ENCODE data around the gene PTGIS.

The PTGIS gene

DNA sequence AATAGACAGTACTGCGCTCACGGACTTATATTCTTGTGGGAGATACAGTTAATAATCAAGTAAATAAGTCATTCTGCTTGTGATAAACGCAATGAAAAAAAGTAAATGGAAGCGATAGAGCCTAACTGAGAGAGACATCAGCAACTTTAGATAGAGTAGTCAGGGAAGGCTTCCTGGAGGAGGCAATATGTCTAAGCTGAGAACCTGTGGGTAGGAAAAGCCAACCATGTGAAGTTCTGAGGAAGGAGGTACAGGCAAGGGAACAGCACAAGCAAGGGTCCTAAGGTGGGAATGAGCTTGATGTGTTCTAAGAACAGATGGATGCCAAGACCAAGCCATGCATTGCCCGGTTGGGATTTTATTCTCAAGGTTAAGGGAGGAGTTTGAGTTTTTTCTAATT lies 78.2 kb downstream of the PTGIS start:
- no peak for DNase-seq

DNA sequence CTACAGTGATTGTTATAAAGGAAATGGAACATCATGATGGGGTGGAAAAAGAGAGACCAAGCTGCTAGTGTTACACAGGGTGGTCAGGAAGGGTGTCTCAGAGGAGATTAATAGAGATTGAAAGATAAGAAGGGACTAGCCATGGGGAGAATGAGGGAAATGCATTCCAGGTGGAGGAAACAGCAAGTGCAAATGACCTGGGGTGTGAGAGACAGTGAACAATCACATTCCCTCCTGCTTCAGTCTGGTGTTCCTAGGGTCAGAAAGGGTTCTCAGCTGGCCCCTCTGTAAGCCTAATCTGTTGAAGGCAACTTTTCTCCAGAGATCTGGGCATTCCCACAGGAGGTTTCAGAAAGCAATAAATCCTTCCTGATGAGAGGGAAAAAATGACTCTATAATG lies 81.9 kb downstream of the PTGIS start:
- no peak for DNase-seq

DNA sequence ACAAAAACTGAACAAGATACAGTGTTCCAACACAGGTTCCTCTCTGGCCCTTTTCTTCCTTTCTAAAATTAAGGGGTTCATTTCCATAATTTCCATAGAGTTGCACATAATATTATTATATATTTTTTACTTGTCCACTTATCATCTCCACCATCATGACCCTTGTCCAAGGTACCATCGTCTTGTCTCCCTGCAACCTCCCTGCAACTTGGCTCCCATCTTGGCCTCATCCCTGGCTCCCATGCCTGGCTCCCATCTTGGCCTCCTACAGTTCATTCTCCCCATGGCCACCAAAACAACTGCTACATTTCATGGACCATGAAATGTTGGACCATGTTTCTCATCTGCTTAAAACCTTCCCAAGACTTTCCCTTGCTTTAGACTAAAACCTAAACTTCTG lies 82.4 kb downstream of the PTGIS start:
- DNase-seq = no peak

DNA sequence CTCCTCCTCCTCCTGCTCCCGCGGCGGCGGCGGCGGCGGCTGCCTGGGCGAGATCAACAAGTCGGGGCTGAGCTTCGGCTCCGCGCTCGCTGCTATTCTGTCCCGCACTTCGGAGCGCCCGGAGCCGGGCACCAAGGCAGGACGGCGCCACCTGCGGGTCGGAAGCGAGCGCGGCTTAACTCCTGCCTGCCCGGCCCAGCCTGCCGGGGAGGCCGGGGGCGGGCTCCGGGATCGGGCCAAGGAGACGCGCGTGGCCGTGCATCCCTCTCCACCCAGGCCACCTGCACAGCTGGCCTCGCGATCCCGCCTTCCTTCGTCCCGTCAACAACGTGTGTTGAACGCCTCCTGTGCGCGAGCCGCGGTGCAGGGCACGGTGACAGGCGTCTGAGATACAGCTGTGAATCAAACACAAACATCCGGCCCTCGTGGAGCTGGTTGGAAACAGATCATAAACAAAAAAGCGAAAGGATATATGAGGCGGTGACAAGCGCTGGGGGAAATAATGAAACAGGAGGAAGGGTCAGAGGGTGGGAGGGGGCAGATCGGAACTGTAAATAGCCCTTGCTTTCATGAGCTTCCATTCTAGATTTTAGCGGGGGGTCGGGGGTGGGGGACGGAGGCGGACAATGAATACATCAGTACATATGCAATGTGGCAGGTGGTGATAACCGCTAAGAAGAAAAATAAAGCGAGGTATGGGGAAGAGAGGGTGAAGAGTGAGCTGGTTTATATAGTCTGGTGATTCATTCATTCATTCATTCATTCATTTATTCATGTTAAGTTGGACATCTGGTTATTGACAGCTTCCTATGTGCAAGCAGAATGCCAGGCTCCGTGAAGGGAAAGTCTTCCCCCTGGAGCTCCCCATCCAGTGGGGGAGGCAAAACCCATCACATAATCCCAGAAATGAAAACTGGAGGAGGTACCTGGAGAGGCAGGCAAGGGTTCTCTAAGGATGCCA lies 83.5 kb downstream of the PTGIS start:
- DNase-seq = peak; percentile 76

DNA sequence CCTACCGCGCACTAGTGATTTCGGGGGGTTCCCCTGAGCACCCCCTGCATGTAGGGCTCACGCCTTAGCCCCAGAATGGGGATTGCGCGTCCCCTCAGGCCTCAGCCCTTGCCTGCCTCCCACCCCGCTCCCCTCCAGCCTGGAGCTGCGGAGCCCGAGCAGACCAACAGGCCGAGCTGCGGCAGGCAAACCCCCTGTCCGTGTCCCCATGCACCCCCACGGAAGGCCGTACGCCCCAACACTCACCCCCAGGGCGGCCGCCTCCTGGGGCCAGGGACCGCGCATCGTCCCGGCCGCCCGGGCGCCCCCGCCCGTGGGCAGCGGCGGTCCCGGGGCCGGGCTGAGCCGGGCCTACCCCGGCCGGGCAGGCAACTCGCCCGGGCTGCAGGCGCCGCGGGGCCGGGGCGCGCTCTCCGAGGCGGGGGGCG lies 84.2 kb downstream of the PTGIS start:
- DNase-seq = no peak

DNA sequence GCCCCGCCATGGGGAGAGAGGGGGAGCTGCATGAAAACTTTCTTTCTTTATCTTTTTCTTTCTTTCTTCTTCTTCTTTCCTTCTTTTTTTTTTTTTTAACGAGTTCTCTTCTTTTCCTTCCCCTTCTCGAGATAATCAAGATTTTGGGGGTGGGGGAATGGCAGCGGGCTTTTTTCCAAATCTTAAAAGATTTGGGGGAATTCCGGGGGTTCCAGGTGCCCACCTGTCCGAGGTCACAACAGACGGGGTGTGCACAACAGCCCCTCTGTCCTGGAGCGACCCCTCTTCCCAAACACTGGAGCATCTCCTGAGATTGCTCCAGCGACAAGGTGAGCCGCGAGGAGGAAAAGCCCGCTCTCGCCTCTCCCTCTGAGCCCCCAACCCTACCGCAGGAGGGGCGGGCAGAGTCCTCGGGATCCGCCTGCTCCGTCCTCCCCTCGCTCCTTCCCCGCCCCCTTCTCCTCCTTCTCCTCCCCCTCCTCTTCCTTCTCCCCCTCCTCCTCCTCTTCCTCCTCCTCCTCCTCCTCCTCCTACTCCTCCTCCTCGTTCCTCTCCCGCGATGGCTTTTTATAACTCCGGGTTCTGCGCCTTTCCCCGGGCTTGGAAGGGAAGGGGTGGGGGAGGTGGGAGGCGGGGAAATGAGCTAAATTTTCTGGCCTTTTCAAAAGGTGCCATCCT lies 84.8 kb downstream of the PTGIS start:
- DNase-seq = no peak

DNA sequence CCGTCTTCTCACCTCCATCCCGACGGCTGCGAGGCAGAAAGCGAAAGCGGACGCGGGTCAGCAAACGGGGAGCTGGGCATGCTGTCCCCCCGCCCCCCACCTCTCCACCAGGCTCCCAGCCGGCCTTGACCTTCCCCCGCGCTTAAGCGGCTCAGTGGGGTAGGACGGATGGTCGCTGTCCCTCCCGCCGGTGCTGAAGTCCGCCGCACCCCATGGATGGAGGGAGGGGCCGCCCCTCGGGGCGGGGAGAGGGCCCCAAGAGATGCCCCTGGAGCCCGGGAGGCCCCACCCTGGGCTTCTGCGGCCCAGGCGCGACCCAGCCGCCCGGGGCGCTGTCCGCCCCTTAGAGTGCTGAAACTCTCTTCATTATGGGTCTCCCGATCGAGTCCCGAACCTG lies 85.3 kb downstream of the PTGIS start, which contains the start of gene KCNB1:
Gene KCNB1, minus strand, starts transcription at position 48 of the 397 bp plus-strand sequence. CDS start 188 bp downstream, outside the sequence.
- DNase-seq = peak; percentile 21

DNA sequence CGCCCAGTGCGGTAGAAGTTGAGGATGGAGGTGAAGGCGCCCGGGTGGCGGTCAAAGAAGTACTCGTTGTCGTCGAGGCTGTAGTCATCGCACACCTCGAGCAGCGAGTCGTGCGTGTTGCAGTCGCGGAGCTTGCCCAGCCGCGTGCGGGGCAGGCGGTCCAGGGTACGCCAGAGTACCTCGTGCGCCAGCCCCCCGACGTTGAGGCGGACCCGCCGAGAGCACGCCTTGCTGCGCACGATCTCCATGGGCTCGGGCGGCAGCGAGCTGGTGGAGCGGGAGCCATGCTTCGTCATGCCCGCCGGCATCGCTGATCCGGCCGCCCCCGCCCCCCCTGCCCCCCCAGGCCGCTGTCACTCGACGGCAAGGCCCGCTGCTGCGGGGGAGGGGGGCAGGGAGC lies 85.8 kb downstream of the PTGIS start:
- DNase-seq = no peak

DNA sequence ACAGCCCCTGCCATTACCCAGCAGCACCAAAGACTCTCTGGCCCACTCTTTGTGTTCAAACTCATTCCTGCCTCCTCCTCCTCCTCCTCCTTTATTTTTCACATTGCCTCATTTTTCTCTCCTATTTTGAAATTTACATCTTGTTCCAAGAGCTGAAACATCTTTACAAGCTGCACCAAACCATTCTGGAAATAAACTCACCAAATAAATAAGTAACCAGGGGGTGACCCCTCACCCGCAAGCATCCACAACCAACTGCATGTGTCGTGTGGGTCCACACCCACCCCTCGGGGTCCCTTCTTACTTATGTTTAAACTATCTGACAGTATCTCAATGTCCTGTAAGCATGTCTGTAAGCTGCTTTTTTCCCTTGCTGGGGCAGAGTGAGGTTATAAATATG lies 86.8 kb downstream of the PTGIS start:
- DNase-seq = no peak

DNA sequence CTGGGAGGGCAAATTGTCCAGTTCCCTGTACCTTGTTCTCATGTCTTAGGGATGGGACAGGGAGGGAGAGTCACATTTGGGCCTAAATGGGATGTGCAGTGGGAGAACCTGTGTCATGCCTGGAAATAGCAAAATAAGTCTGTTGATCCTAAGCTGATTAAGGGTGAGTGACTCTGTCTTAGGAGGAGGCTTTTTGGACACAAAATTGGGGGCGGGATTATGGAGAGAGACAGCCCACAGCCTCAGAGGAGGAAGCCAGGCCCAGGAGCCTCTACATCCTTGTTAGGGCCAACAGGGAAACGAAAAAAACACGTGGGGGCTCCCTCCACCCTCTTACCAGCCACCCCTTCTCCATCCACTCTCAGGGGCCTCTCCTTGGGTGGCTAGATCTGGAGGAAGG lies 87.7 kb downstream of the PTGIS start:
- no peak for DNase-seq

DNA sequence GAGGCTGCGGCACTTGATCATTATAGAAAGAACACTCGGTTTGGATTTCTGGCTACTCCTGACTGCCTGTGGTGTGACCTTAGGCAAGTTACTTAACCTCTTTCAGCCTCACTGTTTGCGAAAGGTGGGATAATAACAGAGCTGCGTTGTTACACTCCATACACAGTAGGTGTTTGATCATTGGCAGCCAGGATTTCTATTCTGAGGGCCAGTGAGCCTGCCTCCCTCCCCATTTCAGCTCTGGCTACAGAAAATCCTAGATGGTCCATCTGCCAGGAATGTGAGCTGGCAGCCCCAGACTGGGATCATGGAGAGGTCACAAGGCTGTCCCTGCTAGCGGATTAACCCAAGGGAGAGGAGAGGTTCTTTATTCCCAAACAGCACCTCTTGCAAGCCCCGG lies 88.2 kb downstream of the PTGIS start:
- DNase-seq = no peak

DNA sequence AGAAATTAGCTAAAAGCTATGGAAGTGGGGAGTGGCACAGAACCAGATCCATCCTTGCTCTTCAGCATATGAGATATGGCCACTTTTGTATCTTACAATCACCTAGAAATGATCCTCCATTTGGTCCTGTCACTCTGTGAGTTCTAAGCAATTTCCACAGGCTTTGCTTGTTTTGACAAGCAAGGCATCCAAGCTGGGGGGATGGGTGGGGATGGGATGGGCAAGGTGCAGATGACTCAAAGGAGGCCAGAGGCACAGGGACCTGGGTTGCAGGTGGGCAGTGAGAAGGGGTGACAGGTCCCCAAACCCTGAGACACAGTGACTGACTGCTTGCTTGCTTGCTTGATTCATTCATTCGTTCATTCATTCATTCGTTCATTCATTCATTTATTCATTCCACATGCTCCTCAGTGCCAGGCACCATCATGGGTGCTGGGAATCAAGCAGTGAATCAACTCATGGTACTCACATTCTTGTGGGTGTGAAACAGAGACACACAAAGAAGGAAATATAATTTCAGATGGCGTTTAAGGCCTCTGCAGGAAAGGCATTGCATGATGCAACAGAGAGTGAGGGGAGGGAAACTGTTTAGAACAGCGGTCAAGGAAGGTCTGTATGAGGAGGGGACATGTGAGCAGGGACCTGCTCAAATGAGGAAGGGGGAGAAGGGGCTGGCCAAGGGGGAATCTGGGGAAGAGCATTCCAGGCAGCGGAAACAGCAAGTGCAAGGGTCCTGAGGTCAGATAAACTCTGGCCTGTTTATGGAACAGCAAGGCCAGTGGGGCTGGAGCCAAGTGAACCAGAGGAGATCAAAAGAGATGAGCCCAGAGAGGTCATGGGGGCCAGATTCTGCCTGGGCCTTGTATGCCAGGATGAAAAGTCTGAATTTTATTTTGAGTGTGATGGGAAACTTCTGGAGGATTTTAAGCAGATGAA lies 88.9 kb downstream of the PTGIS start:
- DNase-seq = no peak

DNA sequence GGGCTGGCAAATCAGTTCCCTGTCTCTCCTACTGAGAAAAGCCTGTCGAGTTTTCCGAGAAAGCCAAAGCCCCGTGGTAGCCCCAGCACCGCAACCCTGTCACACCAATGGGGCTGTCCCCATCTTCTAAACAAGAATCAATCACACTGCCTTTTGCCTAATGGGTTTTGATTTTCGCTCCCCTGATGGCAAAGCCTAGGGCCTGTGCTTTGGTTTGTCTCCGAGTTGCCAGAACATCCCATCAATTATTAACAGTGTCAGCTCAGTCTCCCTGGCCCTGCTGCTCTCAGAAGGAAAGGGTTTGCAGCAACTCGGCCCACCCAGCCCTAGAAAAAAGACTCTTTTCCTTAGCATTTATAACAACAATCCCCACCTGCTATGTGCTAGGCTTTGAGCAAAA lies 89.7 kb downstream of the PTGIS start:
- DNase-seq = no peak

DNA sequence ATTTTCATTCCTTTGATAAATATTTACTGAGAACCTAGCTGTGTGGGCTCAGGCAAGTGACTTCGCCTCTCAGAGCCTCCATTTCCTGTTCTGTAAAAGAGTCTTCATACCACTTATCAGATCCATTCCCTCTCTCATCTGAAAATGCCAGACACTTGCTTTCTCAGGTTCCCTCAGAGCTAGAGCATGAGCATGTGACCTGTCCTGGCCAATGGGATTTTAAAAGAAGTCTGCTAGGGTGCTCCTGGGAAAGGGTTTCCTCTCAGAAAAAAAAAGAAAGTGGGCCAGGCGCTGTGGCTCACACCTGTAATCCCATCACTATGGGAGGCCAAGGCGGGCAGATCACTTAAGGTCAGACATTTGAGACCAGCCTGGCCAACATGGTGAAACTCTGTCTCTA lies 90.7 kb downstream of the PTGIS start:
- DNase-seq = no peak

DNA sequence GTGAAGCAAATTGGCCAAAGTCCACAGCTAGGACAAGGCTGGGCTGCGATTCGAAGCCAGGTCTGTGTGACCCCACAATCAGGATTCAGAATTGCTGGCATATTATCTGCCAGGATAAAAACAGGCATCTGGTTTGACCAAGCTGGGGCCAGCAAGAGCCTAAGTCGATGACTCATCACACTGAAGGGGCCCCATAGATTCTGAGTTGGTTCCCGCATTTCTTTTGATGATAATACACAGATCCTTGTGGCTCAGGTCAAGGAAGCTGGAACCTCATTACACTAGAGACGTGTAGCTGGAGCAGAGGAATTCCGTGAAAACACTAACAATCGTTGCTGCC lies 92.0 kb downstream of the PTGIS start:
- DNase-seq = no peak

DNA sequence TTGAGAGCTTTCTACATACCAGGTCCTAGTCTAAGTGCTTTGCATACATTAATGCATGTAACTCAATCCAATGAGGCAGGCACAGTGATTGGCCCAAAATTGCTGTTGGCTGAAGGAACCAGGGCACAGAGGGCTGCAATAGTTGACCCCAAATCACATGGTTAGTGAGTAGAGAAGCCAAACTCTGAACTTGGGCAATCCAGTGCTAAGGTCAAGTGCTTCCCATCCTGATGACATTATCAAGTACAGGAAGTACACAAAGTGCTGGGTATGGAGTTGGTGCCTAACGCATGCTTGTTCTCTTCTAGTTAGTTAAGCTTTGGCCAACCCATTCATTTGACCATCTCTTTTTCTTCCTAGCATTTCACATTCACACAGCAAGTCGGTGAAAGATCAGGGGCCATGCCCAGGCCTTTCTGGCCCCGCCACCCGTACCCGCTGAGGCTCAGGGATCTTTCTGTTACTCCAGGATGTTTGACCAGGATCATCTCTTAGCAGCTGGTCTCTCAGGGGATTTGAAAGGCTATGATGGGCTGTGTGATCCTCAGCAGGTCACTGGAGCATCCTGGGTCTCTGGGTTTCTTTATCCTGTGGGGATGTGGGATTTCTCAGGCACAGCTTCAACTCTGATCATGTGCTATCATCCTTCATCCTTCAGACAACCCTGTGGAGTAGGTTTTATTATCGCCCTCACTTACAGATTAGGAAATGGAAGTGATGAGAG lies 92.5 kb downstream of the PTGIS start:
- no peak for DNase-seq

DNA sequence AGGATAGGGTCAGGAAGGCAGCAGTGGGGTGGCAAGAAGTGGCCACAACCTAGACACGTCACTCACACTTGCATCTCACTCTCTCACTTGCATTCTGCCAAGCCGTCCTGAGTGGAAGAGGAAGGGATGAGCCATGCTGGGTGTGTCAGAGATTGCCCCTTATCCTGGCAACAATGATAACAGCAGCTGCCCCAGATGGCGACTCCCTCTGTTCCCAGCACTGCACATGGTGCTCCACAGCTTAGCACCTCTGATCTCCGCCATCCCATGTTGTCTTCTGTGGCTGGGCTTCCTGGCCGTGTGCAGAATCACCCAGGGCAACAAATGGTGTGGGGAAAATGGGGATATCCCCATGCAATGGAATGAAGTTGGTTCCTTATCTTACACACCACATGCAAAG lies 96.5 kb downstream of the PTGIS start:
- no peak for DNase-seq

DNA sequence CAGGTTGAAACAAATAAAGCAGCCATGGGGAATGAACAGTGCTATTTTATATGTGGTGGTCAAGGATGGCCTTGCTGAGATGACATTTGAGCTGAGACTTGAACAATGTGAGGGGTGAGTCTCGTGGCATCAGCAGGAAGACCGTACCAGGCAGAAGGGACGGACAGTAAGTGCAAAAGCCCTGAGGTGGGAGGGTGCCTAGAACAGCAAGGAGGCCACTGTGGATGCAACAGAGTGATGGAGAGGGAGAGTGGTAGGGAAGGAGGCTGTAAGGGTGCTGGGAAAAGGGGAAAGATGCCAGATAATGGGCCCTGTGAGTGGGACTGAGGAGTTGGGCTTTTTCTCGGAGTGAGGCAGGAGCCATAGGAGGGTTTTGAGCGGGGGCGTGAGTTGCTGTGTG lies 97.0 kb downstream of the PTGIS start:
- no peak for DNase-seq

DNA sequence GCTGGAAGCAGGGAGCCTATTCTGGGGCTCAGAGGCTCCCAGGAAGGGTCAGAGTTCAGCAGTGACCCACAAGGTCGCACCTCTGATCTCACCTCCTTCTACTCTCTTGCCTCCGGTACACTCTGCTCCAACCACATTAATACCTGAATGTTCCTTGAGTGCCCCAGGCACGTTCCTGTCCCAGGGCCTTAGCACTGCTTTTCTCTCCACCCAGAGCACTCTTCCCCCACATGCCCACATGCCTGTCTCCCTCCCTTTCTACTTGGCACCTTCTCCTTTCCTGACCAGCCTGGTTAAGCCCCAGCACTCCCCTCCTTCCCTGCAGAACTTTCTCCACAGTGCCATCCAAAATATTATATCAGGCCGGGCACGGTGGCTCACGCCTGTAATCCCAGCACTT lies 98.9 kb downstream of the PTGIS start:
- no peak for DNase-seq

DNA sequence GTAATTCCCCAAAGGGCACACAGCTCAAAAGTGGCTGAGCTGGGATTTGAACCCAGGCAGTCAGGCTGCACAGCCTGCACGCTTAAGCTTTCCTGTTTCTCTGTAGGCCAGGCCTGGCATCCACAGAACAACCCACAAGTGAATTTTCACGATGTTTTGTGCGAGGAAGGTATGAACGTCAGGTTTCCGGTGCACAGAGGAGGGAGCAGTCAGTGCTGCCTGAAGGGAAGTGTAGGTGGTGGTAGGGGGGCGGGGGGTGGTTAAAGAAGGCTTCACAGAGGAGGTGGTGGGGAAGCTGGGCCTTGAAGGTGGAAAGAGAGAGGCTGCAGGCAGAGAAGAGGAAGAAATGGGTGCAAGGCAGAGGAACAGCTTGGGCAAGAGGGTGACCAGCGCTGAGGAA lies 99.5 kb downstream of the PTGIS start:
- no peak for DNase-seq

DNA sequence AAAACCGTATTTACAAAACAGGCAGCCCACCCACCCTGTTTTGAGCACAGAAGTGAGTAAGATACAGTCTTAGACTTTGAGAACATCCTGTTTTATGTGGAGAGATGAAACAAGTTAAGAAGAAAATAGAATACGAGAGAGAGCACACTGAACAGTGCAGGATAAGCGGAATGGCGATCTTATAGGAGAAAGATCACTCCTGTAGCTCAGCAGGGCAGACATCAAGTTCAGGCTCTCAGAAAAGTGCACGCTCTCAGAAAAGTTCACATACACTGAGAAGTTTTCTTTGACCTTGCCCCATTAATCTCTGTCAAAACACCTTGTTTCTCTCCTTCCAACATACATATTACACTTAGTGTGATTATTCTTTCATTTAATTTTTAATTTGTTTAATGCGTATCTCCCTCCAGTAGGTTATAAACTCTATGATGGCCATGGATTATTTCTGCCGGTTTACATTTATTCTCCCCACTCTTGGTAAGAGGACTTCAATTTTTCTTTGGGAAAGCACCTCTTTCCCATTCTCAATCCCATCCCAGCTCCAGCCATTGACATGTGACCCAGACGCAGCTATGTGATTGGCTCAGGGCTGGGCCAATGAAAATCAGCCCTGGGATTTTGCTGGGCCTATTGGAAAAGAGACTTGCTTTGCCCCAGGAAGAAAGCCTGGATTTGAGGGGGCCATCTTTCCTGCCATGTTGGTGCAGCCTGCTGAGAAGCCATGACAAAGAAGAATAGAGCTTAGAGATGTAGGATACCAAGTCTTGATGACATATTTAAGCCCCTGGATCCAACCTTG lies 101.6 kb downstream of the PTGIS start:
- DNase-seq = no peak

DNA sequence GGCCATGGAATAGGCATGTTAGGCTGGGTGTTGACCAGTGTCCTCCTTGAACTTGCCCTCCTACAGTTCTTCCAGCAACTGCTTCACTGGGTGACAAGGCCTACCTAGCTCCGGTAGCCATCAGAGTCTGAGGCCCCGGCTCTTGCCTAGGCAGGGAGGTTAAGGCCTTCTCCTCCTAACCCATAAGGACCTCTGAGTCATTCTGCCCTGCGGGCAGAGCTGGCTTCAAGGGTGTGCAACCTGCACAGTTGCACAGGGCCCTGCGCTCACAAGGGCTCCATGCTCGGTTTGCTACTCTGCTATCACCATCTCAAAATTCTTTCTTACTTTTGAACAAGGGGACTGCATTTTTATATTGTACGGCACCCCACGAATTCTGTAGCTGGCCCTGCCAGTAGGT lies 103.4 kb downstream of the PTGIS start:
- DNase-seq = no peak

All from activated CD4-positive, alpha-beta T cell treated with anti-CD3 and anti-CD28 coated beads, Interleukin-2, amount 50 U/mL, for 16 hours (primary cell).